ACHN (cell line): ENCODE results near the gene DOCK6.

Experiments
- DNase-seq: peaks from one replicate; pipeline ENCODE4 v3.0.0-alpha.2; 2015
- in situ Hi-C: cut with HindIII; loops from 2 replicates; pipeline ENCODE4 v1.10.0; 2017; ENCODE audit warnings: low sequenced_read_pairs, low pct_ligation_motif_present, low pct_unique_long_range_greater_than_20kb

DOCK6 gene

DNA sequence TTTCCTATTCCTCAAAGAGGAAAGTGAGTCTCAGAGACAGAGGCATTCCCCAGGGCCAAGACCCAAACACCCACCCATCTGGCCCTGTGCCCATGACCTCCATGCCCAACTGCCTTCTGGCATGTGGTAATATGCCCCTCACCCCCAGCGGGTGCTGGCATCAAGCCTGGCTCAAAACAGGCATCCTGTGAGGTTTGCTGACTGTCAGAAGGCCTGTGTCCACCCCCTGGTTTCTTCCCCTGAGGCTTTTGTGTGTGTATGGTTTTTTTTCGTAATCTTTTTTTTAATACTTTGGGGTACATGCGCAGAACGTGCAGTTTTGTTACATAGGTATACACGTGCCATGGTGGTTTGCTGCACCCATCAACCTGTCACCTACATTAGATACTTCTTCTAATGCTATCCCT, 57.4 kb downstream of the DOCK6 start:
- in situ Hi-C loops, result no loop called here
- DNase-seq, result peak; percentile 86

DNA sequence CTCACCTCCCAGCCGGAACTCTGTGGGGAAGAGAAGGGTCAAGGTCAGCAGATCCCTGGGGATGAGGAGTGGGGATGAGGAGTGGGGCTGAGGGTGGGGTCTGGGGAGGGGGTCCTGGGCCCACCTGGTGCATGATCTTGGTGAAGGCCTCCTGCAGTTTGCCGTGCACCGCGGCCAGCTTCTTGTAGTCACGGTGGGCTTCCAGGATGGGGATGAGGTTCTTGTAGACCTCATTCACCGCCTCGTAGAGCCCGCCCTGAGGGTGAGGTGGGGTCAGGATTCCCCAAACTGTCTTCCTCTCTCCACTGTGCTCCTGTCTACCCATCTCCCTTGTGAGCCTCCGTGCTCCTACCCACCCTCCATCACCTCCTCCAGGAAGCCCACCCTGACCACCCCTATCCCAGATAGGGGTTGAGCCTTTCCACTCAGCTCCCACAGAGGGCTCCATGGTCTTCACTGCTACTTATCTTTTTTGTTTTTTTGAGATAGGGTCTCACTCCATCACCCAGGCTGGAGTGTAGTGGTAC, 58.2 kb downstream of the DOCK6 start:
- in situ Hi-C loops, result no loop called here
- DNase-seq, result no peak

DNA sequence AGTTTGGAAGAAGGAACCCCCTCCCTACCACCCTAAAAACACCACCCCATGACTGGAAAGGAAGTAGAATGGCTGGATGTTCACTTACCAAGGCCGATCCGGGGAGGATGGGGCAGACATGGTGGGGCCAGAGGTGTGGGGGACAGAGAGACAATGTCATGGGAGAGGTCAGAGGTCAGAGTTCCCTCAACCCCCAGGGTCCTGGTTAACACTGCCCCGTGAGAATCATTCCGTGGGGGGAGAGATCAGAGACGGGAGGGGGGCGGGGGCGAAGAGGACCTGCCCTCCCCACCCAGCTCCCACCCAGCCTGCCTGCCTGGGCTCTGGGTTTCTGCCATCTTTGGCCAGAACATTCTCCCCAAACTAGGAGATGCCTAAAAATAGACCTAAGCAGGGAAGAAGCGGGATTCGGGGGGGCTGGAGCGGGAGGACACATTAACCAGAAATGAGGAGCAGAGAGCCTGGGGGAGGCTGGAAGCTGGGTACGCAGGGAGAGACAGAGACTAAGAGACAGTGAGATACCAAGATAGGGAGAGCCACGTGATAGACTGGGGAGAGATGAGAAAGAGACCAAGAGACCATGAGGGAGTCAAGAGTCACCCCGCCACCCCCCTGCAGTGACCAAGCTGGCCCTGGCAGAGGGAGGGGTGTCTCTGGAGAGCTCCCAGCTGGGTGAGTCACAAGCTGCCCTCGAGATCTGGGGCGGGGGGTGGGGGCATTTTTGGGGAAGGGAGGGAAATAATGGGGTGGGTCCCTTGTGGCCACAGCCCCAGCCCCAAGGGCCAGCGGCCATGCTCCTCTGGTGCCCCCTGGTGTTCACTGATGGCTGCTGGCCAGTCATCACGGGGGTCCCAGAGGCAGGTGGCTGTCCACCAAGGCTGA, 58.9 kb downstream of the DOCK6 start:
- in situ Hi-C loops, result no loop called here
- DNase-seq, result peak; percentile 59

DNA sequence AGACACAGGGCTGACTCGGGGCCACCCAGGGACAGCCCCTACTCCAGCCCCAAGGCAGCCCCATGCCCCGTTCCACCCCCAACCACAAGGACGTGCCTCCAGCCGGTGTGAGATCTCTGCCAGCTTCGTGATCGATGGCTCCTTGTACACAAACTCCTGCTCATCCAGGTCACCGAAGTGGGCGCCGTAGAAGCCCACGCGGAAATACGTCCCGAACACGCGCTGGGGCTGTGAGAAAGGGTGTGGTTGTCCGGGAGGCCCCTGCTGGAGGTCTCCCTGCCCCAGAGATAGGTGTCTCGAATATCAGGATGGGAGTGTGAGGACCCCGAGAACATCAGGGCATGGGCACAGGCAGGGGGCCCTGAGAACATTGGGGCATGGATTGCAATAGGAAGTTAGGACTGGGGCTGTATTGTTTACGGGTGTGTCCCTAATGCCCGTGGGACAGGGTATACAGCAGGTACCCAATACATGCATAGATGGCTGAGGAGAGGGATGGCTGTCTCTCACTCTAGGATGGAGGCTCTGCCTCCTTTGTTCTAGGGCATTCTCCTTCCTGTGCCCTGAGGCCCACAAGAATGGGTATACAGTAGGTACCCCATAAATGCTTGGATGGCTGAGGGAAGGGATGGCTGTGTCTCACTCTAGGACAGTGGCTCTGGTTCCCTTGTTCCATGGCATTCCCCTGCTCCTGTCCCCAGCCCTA, 59.7 kb downstream of the DOCK6 start:
- no peak for DNase-seq
- in situ Hi-C loops, result no loop called here

DNA sequence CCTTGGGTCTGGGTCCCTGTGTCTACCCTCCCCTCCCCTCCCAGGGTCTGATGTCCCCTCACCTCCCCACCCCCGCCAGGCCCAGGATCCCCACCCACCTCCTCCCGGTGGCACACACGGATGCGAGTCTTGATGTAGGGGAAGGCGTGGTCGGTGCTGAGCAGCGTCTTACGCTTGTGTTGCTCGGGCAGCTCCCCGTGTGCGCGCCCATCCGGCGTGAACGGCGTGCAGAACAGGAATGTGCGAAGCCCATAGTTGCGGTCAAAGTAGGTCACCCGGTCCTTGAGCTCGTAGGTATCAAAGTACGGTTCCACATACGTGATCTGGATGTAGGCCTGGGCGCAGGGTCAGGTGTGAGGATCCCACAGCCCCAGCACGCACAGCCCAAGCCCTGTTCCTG, 60.5 kb downstream of the DOCK6 start:
- no peak for DNase-seq
- in situ Hi-C loops, result no loop called here

DNA sequence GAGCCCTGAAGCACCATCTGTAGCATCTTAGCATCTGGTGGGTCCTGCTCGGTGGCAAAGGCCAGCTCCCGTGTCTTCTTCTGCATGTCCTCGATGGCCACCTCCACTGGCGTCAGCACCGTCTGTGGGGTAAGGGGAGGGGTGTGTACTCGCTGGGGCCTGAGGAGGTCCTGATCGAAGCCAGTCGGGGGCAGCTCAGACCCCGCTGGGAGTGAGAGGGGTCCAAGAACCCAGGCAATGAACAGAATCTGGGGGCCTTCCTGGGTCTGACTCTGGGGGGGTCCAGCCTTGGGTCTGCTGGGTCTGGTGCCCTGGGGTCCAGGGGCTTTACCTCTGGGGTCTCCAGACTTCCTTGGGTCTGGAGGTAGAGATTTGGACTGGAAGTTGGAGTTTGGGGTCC, 61.4 kb downstream of the DOCK6 start:
- in situ Hi-C loops, result no loop called here
- DNase-seq, result no peak

DNA sequence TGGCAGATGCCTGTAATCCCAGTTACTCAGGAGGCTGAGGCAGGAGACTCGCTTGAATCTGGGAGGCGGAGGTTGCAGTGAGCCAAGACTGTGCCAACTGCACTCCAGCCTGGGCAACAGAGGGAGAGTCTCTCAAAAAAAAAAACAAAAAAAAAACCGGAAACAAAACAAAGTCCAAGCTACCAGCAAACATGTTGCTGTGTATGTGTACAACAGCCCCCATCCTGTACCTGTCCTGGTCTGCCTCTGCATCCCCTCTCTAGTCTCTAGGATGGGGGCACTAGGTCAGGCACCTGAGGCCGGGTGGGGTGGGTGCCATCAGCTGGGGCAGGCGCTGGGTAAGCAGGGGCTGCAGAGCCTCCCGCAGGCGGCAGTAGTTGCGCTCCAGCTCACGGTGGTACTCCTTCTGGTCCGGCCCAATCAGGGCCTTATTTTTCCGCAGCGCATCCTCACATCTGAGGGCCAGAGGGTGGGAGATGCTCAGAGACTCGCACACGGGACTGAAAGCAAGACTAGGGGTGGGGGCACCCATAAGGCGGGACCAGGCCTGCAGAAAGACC, 62.2 kb downstream of the DOCK6 start:
- no peak for DNase-seq
- in situ Hi-C loops, result no loop called here

DNA sequence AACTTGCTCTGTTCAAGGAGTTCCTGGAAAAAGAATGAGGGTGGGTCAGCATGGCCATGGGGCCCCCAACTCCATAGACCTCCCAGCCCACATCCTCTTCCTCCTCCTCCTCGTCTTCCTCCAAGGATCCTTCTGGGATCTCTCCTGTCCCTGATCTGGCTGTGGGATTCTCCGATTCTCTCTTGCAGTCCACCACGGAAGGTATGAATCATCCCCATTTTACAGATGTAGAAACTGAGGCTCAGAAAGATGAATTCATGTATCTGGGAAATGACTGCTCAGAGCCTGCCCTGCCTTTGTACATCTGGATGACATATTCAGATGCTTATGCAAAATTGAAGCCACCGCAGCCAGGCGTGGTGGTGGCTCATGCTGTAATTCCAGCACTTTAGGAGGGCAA, 62.8 kb downstream of the DOCK6 start:
- DNase-seq, result no peak
- in situ Hi-C loops, result no loop called here

DNA sequence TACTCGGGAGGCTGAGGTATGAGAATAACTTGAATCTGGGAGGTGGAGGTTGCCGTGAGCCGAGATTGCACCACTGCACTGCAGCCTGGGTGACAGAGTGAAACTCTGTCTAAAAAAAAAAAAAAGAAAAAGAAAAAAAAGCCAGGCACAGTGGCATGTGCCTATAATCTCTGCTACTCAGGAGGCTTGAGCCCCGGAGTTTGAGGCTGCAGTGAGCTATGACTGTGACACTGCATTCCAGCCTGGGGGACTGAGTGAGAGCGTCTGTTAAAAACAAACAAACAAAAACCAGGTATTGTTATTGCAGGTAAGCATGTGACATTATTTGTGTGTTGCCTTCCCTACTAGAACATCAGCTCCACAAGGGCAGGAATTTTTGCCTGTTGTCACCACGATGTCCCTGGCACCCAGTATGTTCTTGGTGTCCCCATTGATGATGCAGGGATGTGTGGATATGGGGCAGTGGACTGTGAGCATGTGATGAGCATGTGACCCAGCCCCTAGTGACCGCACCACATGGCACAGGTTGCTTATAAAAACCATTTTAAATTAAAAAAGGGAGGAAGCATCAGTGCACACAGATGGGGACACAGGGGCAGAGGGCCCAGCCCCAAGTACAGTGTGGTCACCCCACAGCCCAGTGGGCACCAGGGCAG, 63.4 kb downstream of the DOCK6 start:
- no peak for DNase-seq
- in situ Hi-C loops, result no loop called here

DNA sequence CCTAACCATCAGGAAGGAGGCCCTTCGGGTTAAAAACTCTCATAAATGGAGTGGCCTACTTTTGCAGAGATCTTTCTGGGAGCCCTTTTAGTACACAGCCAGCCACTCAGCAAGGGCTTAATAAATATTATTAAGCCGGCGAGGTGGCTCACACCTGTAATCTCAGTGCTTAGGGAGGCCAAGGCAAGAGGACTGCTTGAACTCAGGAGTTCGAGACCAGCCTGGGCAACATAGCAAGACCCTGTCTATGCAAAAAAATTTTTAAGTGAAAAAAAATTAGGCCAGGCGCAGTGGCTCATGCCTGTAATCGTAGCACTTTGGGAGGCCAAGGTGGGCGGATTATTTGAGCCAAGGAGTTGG, 64.2 kb downstream of the DOCK6 start:
- in situ Hi-C loops, result no loop called here
- no peak for DNase-seq

DNA sequence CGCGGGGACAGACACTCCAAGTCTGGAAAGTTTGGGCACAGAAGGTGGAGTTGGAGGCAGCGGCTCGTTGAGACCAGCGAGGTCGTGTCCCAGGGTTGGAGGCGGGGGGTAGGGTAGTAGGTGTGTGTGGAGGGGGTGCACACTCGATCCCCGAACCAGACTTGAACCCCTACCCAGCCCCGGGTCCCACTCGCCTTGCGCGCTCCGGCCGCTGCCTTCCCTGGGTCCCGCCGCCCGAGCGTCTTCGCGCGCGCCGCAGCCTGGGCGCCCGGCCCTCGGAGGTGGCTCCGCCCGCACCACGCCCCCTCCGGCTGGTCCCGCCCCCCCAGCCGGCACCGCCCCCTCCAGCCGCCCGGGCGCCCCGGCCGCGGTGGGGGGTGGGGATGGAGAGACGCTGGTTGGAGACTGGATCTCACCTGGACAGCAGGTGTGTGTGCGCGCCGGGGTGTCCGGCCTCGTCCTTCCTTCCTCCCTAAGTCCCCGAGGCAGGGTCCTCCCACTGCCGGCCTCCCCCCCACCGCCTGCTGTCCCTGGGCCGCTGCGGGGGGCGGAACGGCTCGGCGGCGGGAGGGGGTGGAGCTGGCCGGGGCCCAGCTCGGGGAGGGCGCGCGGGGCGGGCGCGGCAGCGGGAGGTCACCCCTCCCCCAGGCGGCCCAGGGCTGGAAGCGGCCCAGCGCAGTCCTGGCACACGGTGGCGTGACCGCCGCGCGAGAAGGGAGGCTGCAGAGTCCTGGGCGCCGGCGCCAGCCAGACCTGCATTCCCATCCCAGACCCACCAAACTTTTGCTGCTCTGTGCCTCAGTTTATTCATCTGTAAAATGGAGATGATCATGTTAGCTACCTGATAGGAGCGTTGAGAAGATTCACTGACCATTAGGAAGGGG, 64.8 kb downstream of the DOCK6 start, which contains the start of gene KANK2:
Gene KANK2, minus strand, starts transcription at position 255 of the 884 bp plus-strand sequence. CDS start 3,034 bp downstream, outside the sequence.
- peak; percentile 76 for DNase-seq
- in situ Hi-C loops, result no loop called here

DNA sequence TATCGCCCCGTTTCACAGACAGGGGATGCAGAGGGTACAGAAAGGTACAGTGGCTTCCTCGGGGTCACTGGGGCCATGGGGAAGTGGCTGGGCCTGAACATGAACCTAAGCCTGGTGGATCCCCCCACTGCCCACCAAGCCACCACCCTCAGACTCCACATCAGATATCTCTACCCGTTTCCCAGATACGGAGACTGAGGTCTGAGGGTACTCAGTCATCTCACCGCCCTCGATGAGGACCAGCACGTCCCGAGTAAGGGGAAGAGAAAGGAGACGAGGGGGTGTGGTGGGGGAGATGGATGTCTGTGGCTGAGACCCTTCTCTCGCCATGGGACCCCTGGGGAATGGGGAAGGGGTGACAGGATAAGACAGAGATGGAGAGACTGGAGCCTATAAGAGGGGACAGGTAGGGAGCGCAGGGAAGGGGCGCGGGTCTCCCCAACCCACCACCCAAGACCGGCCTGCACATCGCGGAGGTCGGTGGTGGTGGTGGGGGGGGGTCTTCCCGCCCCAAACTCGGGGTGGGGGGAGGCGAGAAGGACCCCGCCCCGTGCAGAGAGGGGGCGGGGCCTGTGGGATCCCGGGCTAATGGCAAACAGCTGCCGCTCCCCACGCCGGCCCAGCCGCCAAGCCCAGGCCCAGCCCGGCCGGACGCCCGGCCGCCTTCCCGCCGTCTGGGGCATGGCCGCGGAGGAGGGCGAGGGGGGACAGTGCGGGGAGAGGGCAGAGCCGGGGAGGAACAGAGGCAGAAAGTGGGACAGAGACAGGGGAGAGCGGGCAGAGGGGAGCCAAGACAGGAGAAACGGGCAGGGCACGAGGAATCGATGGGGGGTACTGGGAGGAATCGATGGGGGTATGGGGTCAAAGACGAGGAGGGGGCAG, 65.7 kb downstream of the DOCK6 start:
- in situ Hi-C loops, result no loop called here
- peak; percentile 25 for DNase-seq

DNA sequence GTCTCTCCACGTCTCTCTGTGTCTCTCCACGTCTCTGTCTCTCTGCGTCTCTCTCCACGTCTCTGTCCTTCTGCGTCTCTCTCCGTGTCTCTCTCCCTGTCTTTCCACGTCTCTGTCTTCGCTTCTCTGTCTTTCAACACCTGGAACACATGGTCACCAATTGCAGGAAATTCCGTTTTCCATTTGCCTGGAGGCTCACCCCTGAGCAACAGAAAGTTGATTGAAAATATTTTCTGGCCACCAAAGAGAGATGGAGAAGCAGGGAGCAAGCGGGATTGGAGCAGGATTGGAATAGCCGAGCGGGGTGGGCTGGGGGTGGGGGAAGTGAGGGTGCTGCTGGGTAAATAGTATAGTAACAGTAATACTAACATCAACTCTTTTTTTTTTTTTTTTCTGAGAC, 66.6 kb downstream of the DOCK6 start:
- no peak for DNase-seq

DNA sequence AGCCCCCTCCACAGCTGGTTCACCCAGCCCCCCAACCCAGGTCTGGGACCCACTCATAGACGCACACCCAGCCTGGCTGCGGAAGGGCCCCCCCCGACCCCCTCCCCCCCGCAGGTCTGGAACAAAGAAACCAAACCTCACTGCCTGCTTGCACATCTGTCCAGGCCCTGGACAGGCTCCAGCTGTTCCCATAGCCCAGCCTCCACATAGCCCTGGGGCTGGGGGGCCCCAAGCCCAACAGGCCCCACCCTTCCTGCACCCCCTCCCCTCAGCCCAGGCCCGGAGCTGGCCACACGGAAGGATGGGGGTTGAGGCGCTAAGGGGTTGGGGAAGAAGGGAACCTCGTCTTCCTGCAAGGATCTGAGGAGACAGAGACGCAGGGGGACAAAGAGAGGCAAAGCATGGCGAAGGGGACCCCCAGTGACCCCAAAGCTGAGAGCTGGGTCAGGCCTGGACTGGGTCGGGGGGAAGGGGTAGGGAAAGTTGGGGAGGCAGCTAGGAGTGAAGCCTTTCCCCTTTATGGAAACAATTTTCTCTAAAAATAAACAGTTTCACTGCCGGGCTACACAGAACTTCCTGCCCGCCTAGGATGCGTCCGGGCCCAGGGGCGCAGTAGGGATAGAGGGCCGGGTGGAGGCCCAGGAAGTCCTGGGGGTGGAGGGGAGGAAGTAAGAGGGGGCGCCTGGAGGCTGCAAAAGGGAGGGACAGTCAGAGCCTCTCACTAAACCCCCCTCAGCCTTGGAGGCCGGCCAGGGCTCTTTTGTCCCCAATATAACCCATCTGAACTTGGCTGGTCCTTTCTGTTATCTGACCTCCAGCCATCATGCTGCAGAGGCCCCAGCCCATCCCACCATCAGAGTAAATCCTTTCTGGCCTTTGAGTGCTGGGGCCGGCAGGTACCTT, 67.4 kb downstream of the DOCK6 start:
- no peak for DNase-seq
- in situ Hi-C loops, result no loop called here

More for the DNA sequence above, 66.6 kb downstream of the DOCK6 start:
- in situ Hi-C loops, result no loop called here

DNA sequence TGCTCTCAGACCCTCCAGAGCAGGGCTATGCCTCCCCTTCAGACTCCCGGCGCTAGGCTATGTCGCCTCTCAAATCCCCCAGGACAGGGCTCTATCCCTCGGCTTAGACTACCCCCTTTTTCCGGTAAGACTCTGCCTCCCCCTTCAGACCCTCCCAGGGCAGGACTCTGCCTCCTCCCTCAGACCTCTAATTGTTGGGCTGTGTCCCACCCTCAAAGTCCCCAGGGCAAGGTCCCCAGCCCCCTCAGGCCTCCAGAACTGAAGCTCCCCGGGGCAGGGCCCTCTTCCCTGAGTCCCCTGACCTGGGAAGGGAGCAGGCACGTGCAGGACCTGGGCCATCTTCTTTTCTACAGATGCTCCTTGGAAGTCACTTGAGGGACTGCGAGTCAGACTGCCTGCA, 68.2 kb downstream of the DOCK6 start:
- in situ Hi-C loops, result no loop called here
- no peak for DNase-seq
